ENCODE measurements around the gene IFFO2.

- TF ChIP-seq CTCF (IDR thresholded peaks at IDR 0.05) (no peak), POLR2AphosphoS5 (IDR thresholded peaks at IDR 0.05) (no peak)
Observed at GRCh38 chr1:18884419-18884717, 72.1 kb downstream of the IFFO2 start.

All from prostate gland (tissue), 2 donors.